ENCODE data around the gene UBE3C. TPM values are rescaled to one million over a fixed set of nuclear protein-coding genes. Genes with fewer than 3 reads are reported as not detected.

Gene UBE3C
- total RNA-seq, 1 experiment from 2014 or later = 87.6 TPM

DNA sequence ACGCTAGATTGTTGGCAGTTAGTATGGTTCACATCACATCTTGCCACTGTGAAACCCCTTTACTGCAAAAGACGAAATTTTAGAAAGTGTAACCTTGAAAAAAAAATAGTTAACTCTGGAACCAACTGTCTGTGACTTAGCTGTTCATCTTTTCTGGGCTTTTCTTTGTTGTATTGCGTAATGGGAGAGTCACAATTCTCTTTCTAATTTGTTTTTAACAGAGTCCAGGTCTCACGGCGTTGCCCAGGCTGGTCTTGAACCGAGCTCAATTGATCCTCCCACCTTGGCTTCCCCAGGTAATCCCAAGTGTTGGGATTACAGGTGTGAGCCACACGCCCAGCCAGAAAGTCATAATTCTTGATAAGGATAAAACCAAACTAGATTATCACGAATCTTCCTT lies 14.5 kb downstream of the UBE3C start:
- H3K4me3 ChIP-seq (ENCODE audit: low read depth in 2 of 2, low read length in 2 of 2) = no peak overlapping the region
- H3K27me3 ChIP-seq (ENCODE audit: control insufficient read depth, insufficient read depth, low read length) = no peaks in the 10 kb centered on the region
- no TSS peak for BruUV-seq (replicated peaks)
- H3K4me1 ChIP-seq (ENCODE audit: control insufficient read depth, insufficient read depth, low read length) = peaks cover 28% of the 10 kb centered on the region
- DNase-seq (ENCODE audit: low read depth, low spot score) = no peak
- intact Hi-C loops (cut with micrococcal nuclease; ENCODE audit: unreplicated experiment) = no loop called here
- no peaks in the 10 kb centered on the region for H3K9me3 ChIP-seq (ENCODE audit: control insufficient read depth, insufficient read depth, low read depth, low read length)
- POLR2A ChIA-PET = interaction anchor here (0.6 kb wide), 2 partner anchors 51 to 130 kb away, joined by 3 to 10 read pairs; no protein-coding TSS in a partner anchor
- H3K36me3 ChIP-seq (ENCODE audit: control insufficient read depth, insufficient read depth, low read length) = no peaks in the 10 kb centered on the region
- in situ Hi-C loops (cut with HindIII; ENCODE audit: low pct_unique_long_range_greater_than_20kb, low sequenced_read_pairs) = no loop called here
- no peak for TF ChIP-seq SIN3A (IDR thresholded peaks at IDR 0.05; ENCODE audit: borderline replicate concordance, insufficient read depth, low read depth, low read length)
- TF ChIP-seq, protein P1, sequence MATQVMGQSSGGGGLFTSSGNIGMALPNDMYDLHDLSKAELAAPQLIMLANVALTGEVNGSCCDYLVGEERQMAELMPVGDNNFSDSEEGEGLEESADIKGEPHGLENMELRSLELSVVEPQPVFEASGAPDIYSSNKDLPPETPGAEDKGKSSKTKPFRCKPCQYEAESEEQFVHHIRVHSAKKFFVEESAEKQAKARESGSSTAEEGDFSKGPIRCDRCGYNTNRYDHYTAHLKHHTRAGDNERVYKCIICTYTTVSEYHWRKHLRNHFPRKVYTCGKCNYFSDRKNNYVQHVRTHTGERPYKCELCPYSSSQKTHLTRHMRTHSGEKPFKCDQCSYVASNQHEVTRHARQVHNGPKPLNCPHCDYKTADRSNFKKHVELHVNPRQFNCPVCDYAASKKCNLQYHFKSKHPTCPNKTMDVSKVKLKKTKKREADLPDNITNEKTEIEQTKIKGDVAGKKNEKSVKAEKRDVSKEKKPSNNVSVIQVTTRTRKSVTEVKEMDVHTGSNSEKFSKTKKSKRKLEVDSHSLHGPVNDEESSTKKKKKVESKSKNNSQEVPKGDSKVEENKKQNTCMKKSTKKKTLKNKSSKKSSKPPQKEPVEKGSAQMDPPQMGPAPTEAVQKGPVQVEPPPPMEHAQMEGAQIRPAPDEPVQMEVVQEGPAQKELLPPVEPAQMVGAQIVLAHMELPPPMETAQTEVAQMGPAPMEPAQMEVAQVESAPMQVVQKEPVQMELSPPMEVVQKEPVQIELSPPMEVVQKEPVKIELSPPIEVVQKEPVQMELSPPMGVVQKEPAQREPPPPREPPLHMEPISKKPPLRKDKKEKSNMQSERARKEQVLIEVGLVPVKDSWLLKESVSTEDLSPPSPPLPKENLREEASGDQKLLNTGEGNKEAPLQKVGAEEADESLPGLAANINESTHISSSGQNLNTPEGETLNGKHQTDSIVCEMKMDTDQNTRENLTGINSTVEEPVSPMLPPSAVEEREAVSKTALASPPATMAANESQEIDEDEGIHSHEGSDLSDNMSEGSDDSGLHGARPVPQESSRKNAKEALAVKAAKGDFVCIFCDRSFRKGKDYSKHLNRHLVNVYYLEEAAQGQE (IDR thresholded peaks at IDR 0.05; ENCODE audit: insufficient read depth in 1 of 2, low read depth in 2 of 2, low read length in 1 of 2) = no peak
- TF ChIP-seq POLR2AphosphoS5 (IDR thresholded peaks at IDR 0.05; ENCODE audit: low read depth, low read length) = no peak
- TF ChIP-seq, protein P2, sequence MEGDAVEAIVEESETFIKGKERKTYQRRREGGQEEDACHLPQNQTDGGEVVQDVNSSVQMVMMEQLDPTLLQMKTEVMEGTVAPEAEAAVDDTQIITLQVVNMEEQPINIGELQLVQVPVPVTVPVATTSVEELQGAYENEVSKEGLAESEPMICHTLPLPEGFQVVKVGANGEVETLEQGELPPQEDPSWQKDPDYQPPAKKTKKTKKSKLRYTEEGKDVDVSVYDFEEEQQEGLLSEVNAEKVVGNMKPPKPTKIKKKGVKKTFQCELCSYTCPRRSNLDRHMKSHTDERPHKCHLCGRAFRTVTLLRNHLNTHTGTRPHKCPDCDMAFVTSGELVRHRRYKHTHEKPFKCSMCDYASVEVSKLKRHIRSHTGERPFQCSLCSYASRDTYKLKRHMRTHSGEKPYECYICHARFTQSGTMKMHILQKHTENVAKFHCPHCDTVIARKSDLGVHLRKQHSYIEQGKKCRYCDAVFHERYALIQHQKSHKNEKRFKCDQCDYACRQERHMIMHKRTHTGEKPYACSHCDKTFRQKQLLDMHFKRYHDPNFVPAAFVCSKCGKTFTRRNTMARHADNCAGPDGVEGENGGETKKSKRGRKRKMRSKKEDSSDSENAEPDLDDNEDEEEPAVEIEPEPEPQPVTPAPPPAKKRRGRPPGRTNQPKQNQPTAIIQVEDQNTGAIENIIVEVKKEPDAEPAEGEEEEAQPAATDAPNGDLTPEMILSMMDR (IDR thresholded peaks at IDR 0.05) = no peak
- no peak for TF ChIP-seq TCF7L2 (IDR thresholded peaks at IDR 0.05; ENCODE audit: low read depth, low read length)
- H3K27ac ChIP-seq (ENCODE audit: low read length) = no peak overlapping the region
- CTCF ChIA-PET = no interaction called here
- no peak for ATAC-seq

- DNase-seq (ENCODE audit: low read depth, low spot score) (no peak), ATAC-seq (no peak)
- no peak overlapping the region for H3K4me3 ChIP-seq (ENCODE audit: low read depth in 2 of 2, low read length in 2 of 2)
- no peak overlapping the region for H3K27ac ChIP-seq (ENCODE audit: low read length)
- no peaks in the 10 kb centered on the region for H3K36me3 ChIP-seq (ENCODE audit: control insufficient read depth, insufficient read depth, low read length)
- CTCF ChIA-PET = no interaction called here
- POLR2A ChIA-PET = no interaction called here
- H3K27me3 ChIP-seq (ENCODE audit: control insufficient read depth, insufficient read depth, low read length) = no peaks in the 10 kb centered on the region
- in situ Hi-C loops (cut with HindIII; ENCODE audit: low pct_unique_long_range_greater_than_20kb, low sequenced_read_pairs) = no loop called here
- BruUV-seq (replicated peaks) = no TSS peak
- H3K9me3 ChIP-seq (ENCODE audit: control insufficient read depth, insufficient read depth, low read depth, low read length) = no peaks in the 10 kb centered on the region
- intact Hi-C loops (cut with micrococcal nuclease; ENCODE audit: unreplicated experiment) = no loop called here
- TF ChIP-seq, protein P2 (IDR thresholded peaks at IDR 0.05) = no peak
- TF ChIP-seq TCF7L2 (IDR thresholded peaks at IDR 0.05; ENCODE audit: low read depth, low read length) (no peak), SIN3A (IDR thresholded peaks at IDR 0.05; ENCODE audit: borderline replicate concordance, insufficient read depth, low read depth, low read length) (no peak), POLR2AphosphoS5 (IDR thresholded peaks at IDR 0.05; ENCODE audit: low read depth, low read length) (no peak)
- TF ChIP-seq, protein P1 (IDR thresholded peaks at IDR 0.05; ENCODE audit: insufficient read depth in 1 of 2, low read depth in 2 of 2, low read length in 1 of 2) = no peak
- H3K4me1 ChIP-seq (ENCODE audit: control insufficient read depth, insufficient read depth, low read length) = peaks cover 19% of the 10 kb centered on the region
Measured at GRCh38 chr7:157155959-157156358, 17.2 kb downstream of the UBE3C start.

All from Panc1 (cell line).